Heart right ventricle (tissue), 16 donors: ENCODE measurements around the gene EBF3. TPM values are rescaled to one million over a fixed set of nuclear protein-coding genes. Genes with fewer than 3 reads are reported as not detected.

Source experiments
- ATAC-seq, 8 donors: fragments of 200-7000 bp; cut with Tn5 transposase; one replicate each; pipeline ENCODE4 v1.9.1; 2020; ENCODE audit warnings: mild to moderate bottlenecking in 8 of 8, moderate library complexity in 8 of 8, moderate number of reproducible peaks in 1 of 8
- DNase-seq, 2 donors: peaks; one replicate each; pipeline ENCODE4 v3.0.0-alpha.2; 2020
- H3K27ac ChIP-seq, 10 donors: fragments of 200-600 bp; sonication (generic) in 2 of 10; one replicate each; pipeline versions ENCODE4 v1.5.0 to v1.8.0; 2020 to 2022; ENCODE audit warnings: mild to moderate bottlenecking in 3 of 10
- H3K27me3 ChIP-seq, 7 donors: fragments of 200-600 bp; one replicate each; pipeline ENCODE4 v1.8.0; 2021 to 2022; ENCODE audit warnings: mild to moderate bottlenecking in 2 of 7
- H3K36me3 ChIP-seq, 9 donors: fragments of 200-600 bp; sonication (generic) in 1 of 9; one replicate each; pipeline versions ENCODE4 v1.5.0 to v1.8.0; 2020 to 2022; ENCODE audit warnings: mild to moderate bottlenecking in 2 of 9
- H3K4me1 ChIP-seq, 9 donors: fragments of 200-600 bp; sonication (generic) in 1 of 9; one replicate each; pipeline versions ENCODE4 v1.5.0 to v1.8.0; 2020 to 2022; ENCODE audit warnings: mild to moderate bottlenecking in 4 of 9
- H3K4me3 ChIP-seq, 10 donors: fragments of 200-600 bp; sonication (generic) in 2 of 10; one replicate each; pipeline versions ENCODE4 v1.5.0 to v1.8.0; 2020 to 2022; ENCODE audit warnings: mild to moderate bottlenecking in 7 of 10, moderate library complexity in 2 of 10
- H3K9me3 ChIP-seq, 11 donors: fragments of 200-600 bp in 10 of 11; sonication (generic) in 2 of 11; one replicate each; pipeline versions ENCODE4 v1.5.0 to v1.8.0; 2013 to 2022; ENCODE audit warnings: mild to moderate bottlenecking in 2 of 11, control low read depth in 1 of 11, moderate library complexity in 1 of 11
- CTCF ChIP-seq, 9 donors: fragments of 200-600 bp; sonication (generic) in 2 of 9; IDR thresholded peaks; one replicate each; pipeline versions ENCODE4 v1.5.0 to v1.8.0; 2021 to 2022; ENCODE audit warnings: antibody characterized with exemption in 9 of 9, mild to moderate bottlenecking in 5 of 9, moderate library complexity in 1 of 9
- WGBS, 2 donors: extraction: QIAGEN DNeasy Blood & Tissue Kit; methylation state at CpG; one replicate each; pipeline ENCODE4 v1.1.7; 2013; ENCODE audit warnings: inconsistent platforms in 1 of 2; 5-methylcytosine and 5-hydroxymethylcytosine counted together
- intact Hi-C, 10 donors: fragments of 100-400 bp; cut with DNase I; formaldehyde crosslinking; loops; one replicate each; pipeline versions ENCODE4 v1.11.1 to v1.14.2; 2022
- polyA plus RNA-seq, 2 donors: library from polyadenylated mRNA; stranded (reverse); fragments of 200-250 nt; gene quantifications; one replicate each; pipeline ENCODE4 v1.2.3, GENCODE V29; 2013
- total RNA-seq, 10 donors: library from RNA; stranded (reverse); fragmentation: NEBNext Ultra II Directional in 3 of 10; extraction: Animal tissue kit (Norgen Biotek cat#: 25700) in 3 of 10; gene quantifications; one replicate each; pipeline versions ENCODE4 v1.2.1 to v1.2.4, GENCODE V29; 2021 to 2023
- donor health status: Arrhythmogenic right ventricular cardiomyopathy.
- donor health status: ischemic (EF 13 %, LVEDD 7.1; RV severe dilation, severe dysfunction).
- donor health status: healthy with polysubstance abuse.
- donor health status: DM: no; HTN: yes; CAD: no.
- donor health status: DM: no; HTN: no; CAD: no.
- donor health status: ischemic (EF 25% LVEDD 6.9; RV normal size, moderate dysfunction).
- donor health status: ischemic (EF 25% LVEDD 5.7; RV mildly dilated, moderate dysfunction).
- donor health status: healthy.
- donor health status: DM: yes; HTN: yes; CAD: no.
- donor health status: Ischemic cardiomyopathy.
- donor health status: ischemic (EF 35%, LVEDD 5.7; RV mildly dilated, moderate dysfunction).
- donor health status: nonischemic (EF 11% LVEDD 7.7; RV severe dilation, severe dysfunction).
- donor health status: DM: yes; HTN: yes; CAD: no.
- donor health status: PGD.
- donor health status: ischemic (EF 29% LVEDD 5.4; RV normal size, mild dysfunction).
- donor health status: nonischemic (EF 23%, LVEDD 6.1; RV moderate dilation, normal function).

The EBF3 gene
- total and polyA plus RNA-seq, 12 donors, result 3.9 to 12.2 (median 5.6) TPM

GRCh38 chr10:129958629-129959543 is 5.2 kb downstream of the EBF3 start:
- Histone ChIP-seq H3K27ac (peak overlapping the region; percentile 80 to 94 (median 92)), H3K4me1 (peaks cover 0 to 57% (median 27%) of the 10 kb centered on the region in 9 donors), H3K9me3 (no peaks in the 10 kb centered on the region), H3K4me3 (peak overlapping the region; percentile 29 to 91 (median 73)), H3K27me3 (peaks cover 0 to 94% (median 64%) of the 10 kb centered on the region in 7 donors), H3K36me3 (peaks cover 0 to 8% (median 0%) of the 10 kb centered on the region in 9 donors)
- 2 to 4% methylated on average over 89 to 103 of the region's 103 CpGs for WGBS, 2 donors
- TF ChIP-seq CTCF (IDR thresholded peaks at IDR 0.05), result no peak
- DNase-seq, result no peak
- intact Hi-C loops, result loop anchor here in 2 of 10 donors (5.0 to 10.0 kb wide), 3 partner anchors 67 to 1034 kb away; no protein-coding TSS in a partner anchor
- peak in 5 of 8 donors; percentile 8 to 12 (median 9) for ATAC-seq

- ATAC-seq, result peak in 5 of 8 donors; percentile 35 to 50 (median 38)
- peak in 8 of 9 donors; percentile 7 to 62 (median 42) for TF ChIP-seq CTCF (IDR thresholded peaks at IDR 0.05)
- H3K36me3 ChIP-seq, result peaks cover 0 to 8% (median 0%) of the 10 kb centered on the region in 9 donors
- WGBS, 2 donors, result 8 to 11% methylated on average over 16 of the region's 16 CpGs
- intact Hi-C loops, result loop anchor here in 2 of 10 donors (5.0 to 10.0 kb wide), 3 partner anchors 66 to 1033 kb away; no protein-coding TSS in a partner anchor
- peak overlapping the region; percentile 80 to 94 (median 92) for H3K27ac ChIP-seq
- no peak for DNase-seq
- peaks cover 0 to 64% (median 29%) of the 10 kb centered on the region in 9 donors for H3K4me1 ChIP-seq
- H3K27me3 ChIP-seq, result peaks cover 0 to 87% (median 63%) of the 10 kb centered on the region in 7 donors
- no peaks in the 10 kb centered on the region for H3K9me3 ChIP-seq
- peak overlapping the region; percentile 29 to 91 (median 73) for H3K4me3 ChIP-seq
Observed at GRCh38 chr10:129958148-129958628, 5.9 kb downstream of the EBF3 start.

GRCh38 chr10:129956876-129957673 is 7.0 kb downstream of the EBF3 start:
- peak overlapping the region; percentile 21 to 94 (median 90) for H3K27ac ChIP-seq
- no peak for DNase-seq

More at GRCh38 chr10:129956876-129957673, 7.0 kb downstream of the EBF3 start:
- H3K4me1 ChIP-seq, result peaks cover 3 to 66% (median 37%) of the 10 kb centered on the region in 9 donors
- TF ChIP-seq CTCF (IDR thresholded peaks at IDR 0.05), result no peak
- H3K27me3 ChIP-seq, result peaks cover 0 to 76% (median 56%) of the 10 kb centered on the region in 7 donors
- intact Hi-C loops, result loop anchor here in 2 of 10 donors (5.0 to 10.0 kb wide), 3 partner anchors 65 to 1032 kb away; no protein-coding TSS in a partner anchor
- WGBS, 2 donors, result 9 to 17% methylated on average over 18 of the region's 18 CpGs
- peak overlapping the region; percentile 29 to 91 (median 73) for H3K4me3 ChIP-seq
- ATAC-seq, result no peak
- no peaks in the 10 kb centered on the region for H3K9me3 ChIP-seq
- peaks cover 0 to 8% (median 0%) of the 10 kb centered on the region in 9 donors for H3K36me3 ChIP-seq
